NCI-H1436 treated with DMSO at 0.1 percent for 48 hours (cell line): Measurements from ENCODE around the gene OPN4.

Source experiments
- DNase-seq: peaks from one replicate; lab custom pipeline; 2025; lab: John Stamatoyannopoulos, UW

The OPN4 gene

DNA sequence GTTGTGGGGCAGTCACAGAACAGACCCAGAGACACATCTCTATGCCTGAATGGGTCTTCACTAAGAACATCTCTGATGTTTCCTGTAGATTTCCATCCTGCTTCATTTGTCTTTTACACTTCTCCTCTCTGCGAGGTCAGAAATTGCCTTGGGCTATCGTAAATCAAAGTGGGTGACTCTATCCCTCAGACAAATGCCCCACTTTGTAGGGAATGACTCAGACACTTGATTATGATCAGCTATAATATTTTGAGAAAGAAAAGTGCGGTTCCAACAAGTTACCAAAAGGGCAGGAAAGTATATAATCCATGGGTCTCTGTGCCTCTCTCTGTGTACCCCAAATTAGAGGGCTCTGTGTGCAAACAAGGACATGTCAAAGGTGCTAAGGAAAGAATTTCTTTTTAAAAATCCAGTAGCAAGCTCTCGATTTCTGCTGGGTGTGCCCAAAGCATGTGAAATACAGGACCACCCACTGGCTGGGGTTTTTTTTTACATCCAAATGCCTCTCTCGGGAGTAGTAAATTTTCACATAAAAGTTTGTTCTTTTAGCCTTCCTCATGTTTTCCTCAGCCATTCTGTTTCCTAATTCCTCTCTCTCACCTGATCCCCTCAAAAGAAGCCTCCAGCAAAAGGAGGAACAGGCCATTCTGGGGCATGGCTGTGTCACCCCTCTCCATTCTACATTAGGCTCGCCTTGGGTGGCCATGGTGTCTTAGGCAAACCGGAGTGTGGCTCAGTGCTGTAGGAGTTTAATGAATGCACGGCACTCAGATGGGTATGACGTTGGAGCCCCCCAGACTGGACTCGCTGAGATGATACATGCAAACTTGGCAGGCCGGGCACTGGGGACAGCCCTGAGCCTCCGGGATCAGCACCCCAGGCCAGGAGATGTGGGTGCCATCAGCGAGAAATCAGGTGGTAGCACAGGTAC is 6.3 kb upstream of the OPN4 start:
- no peak for DNase-seq

DNA sequence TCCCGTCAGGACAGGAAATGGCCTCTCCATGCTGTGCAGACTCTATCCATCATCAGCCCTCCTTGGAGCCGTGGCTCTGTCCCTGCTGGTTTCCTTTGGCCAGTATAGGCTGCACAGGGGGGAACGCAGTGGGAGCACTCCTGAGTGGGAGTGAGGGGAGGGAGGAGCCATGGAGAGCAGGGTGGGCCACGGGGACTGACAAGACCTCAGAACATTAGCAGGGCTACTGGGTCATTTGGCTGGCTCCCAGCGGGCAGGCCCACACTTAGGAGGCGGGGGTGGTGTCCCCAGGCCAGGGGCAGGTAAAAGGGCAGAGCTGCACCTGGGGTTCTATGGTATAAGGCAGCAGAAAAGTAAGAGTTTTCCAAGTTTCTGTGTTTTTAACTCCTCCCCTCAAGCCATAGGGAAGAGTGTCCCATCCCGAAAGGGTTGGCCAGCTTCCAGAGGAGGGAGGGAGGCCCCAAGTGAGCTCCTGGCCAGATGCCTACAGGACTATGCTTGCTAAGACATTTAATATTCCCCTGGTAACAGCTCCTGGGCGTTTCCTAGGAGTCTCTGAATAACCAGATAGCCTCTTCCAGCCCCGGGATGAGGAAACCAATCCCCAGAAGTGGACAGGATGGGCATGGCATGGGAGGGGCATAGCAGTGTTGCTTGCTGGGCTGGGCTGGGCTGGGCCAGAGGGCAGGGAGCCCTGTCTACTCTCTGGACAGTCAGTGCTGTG is 5.5 kb upstream of the OPN4 start:
- DNase-seq = no peak

DNA sequence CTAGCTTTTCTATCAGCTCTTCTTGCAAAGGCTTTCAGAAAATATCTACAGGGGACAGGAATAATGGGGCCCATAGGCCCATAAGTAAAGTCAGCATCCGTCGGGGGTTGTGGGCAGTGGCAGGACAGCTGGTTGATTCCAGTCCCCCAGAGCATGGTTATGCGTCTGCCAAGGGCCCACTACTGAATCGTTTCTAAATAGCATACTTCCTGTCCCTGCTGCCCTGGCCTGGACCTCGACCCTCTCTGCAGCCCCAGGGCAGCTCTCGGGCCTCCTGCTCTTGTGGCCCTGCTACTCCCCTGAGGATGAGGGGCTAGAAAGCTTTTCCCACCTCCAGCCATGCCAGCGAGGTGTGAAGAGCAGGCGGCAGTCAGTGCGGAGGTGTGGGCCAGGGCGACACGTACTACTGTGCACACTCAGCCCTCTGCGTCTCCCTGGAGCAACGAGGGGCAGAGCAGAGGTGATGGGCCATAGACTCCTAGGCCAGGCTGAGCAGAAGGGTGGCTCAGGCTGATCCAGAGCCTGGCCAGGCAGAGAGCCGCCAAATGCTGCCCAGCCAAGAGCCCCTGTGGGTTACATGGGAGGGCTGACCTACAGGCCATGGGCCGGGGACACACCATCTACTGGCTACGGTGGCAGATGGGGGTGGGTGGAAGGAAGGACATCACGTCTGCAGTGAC is 4.7 kb upstream of the OPN4 start:
- DNase-seq = no peak

DNA sequence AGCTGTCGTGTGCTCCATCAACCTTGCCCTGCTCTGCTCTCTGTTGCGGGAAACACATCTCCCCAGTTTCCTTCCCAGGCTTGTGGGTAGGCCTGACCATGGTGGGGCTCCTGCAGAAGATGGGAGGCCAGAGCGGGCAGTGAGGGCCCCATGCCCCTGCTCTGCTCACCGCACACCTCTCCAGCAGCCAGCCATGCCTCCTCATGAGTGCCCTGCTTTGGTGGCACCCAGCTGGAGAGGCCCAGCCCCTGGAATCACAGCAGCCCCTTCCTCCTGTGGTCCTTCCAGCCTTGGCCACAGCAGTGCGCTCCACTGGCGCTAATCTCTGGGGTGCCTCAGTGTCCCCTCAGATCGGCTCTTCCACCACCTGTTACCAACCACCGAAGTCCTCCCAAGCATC is 4.2 kb upstream of the OPN4 start:
- no peak for DNase-seq

DNA sequence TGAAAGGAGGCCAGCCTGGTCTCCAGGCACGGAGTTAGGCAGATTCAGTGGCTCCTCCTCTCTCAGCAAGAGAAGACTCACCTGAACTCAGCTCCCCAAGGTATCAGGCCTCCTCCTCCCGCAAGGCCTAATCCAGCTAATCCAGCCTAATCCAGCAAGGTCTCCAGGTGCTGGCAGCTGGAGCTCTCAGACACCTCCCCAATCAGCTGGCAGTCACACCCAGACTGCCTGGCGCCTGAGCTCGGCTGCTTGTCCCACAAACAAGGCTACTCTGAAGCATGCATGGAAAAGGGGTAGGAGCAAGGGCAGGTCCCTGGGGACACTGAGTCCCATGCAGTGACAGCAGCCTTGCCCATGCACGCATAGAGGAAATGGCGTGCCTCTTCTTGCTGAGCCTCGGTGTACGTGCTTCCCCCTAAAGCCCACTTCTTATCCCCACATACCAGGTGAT is 3.3 kb upstream of the OPN4 start:
- DNase-seq = no peak

DNA sequence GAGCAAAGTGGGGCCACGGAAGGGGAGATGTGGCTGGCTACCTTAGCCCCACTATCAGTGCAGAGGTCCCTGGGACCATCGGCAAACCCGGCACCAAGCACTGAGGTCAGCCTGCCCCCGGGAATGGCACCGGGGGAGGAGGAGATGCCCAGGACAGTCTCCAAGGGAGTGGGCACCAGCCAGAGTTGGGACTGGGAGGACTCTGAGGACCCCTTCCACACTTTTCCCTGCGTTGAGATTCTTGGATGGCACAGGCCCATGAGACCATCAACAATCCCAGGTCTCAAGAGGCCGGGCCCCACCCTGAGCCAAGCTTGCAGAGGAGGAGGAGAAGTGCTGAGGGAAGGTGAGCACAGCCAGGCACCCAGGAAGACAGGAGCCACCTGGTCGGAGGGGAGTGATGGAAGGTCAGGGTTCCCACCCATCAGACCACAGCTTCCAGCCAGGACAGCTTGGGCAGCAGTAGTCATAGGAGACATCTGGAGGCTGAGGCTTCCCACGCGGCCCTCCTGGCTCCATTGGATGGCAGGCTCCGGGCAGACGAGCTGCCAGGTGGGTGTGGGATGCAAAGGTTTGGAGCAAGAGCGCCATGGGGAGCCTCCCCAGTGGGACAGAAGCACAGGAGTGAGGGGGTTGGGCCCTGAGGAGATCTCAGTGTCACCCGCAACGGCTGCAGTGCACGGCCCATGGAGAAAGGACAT is 2.6 kb upstream of the OPN4 start:
- DNase-seq = no peak

DNA sequence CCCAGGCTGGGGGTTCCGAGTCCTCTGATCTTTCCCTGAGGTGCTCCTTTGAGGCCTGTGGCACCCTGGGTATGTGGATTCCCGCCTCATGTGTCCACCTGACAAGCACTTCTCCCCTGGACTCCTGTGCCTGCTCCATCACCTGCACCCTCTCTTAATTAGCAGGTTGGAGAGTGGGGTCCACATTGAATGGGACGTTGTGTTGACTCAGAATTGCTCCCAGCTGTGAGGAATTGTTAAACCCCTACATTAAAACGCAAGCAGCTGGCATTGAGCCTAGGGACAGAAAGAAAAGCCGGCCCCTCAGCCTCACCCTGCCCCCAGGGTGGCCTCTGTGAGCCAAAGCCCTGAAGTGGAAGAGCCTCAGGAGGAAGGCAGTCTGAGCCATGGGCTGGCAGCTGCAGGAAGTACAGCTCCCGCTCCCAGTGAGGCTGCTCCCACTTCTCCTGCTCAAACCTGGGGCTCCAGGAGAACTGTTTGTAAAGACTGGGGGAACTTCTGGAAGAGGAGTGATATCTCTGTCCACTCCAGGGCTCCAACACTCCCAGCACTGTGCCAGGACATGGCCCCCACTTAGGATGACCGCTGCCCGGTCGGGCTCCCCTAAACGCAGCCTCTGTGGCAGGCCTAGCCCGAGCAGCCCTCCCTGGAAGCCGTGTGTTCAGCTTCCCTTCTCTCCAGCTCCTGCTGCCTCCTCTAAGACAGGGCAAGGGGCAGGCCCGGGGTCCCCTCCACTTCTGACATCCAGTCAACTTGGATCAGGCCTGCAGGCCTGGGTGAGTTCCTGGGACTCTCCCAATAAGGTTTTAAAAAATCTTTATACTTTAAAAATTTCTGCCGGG is 1.8 kb upstream of the OPN4 start:
- no peak for DNase-seq

DNA sequence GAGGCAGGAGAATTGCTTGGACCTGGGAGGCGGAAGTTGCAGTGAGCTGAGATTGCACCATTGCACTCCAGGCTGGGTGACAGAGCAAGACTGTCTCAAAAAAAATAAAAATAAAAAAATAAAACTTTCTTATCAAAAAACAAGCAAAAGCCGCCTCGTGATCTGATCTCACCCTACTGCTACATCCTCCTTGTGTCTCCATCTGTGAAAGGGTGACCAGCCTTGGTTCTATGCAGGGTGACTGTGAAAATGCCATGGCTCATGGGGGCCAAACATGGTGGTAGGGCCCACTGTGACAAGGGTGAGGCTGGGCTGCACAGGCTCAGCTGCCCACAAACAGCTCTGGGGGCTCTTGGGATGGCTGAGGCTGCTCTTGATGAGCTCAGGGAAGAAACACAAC is 968 bp upstream of the OPN4 start:
- DNase-seq = no peak

DNA sequence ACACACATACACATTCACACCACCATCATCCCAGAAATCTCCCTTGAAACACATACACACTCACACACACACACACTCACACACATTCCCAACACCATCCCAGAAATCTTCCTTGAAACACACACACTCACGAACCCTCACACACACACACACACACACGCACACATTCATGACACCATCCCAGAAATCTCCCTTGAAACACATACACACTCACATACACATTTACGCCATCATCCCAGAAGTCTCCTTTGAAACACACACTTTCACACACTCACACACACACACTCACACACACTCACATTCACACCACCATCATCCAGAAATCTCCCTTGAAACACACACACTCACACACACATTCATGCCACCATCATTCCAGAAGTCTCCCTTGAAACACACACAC is 360 bp upstream of the OPN4 start:
- DNase-seq = no peak

DNA sequence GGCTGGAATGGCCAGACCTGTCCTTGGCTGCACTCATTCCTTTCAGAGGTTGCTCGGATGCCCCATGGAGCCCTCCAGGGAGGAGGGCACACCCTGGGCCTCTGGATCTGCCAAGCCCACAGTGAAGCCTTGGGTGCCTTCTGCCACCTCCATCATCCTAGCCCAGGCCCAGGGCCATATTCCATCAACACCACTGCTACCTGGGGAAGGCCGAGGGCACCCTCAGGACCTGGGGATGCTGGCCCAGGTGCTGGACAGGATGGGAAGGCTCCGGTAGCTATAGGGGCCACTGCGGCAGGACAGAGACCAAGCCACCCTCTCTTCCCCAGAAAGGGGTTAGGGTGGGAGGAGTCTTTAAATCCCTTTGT is 810 bp downstream of the OPN4 start:
- no peak for DNase-seq

DNA sequence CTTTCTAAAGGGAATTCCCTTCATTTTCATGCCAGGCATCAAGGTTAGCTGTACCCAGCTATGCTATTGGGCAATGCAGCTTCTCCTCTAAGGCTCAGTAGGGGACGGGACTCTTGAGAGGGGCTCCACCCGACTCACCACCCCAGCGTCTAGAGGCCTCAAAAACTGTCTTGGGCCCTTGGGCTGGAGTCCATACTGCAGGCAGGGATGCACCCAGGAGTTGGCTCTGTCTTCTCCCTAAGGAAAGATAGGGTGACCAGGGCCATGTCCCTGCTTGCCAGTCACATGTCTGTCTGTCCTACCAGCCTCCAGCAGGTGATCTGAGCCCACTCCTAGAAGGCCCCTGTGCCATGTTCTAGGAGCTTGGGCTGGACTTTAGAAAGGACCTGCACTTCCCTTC is 1.2 kb downstream of the OPN4 start:
- DNase-seq = no peak

DNA sequence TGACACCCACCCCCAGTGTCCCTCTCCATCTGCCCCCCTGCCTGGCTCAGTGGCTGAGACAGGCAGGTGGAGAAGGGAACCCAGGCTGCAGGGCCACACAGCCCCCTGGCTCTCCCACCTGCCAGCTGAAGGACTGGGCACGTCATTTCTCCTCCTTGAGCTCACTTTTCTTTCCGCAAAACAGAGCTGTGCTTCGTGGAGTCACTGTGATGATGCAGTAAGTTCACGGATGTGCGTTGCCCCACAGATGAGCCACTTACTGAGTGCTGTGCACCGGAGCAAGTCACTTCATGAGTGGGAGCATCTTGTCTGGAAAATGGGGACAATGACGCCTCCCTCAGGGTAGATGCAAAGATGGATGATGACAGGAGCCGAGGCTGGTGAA is 2.7 kb downstream of the OPN4 start:
- no peak for DNase-seq

DNA sequence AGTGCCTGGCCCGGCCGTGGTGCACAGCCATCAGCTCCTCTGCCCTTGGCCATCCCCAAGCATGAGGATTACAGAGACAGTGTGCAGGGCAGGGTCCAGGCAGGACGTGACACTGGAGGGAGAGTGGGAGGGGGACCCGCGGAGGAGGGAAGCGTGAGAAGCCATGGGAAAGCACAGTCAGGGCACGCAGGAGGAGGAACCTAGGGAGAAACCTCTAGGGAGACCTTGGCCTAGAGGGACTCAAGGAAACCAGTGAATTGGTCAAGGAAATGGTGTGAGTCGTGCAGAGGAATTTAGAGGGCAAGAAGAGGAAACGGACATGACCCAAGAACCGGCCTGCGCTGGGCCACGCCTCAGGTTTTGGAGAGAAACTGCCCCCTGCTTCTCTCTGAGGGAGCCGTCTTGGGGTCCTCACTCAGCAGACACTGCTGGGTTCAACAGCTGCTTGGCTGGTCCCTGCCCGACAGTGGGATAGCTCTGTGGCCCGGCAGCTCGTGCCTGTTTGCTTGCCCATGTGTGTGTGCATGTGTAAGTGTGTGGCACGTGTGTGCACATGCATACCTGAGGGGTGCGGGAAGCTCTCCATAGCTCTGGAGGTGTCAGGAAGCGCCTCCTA is 3.2 kb downstream of the OPN4 start:
- no peak for DNase-seq

DNA sequence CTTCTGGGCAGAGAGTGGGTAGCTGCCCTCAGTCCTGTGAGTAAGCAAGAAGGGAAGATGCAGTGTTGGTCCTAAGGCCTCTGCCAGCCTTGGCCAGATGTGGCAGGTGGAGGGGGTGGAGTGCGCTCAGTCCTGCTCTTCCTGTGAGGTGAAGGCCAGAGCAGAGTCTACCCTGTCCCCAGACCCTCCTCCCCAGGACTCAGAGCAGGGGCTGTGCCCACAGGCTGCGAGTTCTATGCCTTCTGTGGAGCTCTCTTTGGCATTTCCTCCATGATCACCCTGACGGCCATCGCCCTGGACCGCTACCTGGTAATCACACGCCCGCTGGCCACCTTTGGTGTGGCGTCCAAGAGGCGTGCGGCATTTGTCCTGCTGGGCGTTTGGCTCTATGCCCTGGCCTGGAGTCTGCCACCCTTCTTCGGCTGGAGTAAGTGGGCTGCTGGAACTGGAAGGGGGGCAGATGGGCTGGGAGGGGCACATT is 4.0 kb downstream of the OPN4 start:
- no peak for DNase-seq

DNA sequence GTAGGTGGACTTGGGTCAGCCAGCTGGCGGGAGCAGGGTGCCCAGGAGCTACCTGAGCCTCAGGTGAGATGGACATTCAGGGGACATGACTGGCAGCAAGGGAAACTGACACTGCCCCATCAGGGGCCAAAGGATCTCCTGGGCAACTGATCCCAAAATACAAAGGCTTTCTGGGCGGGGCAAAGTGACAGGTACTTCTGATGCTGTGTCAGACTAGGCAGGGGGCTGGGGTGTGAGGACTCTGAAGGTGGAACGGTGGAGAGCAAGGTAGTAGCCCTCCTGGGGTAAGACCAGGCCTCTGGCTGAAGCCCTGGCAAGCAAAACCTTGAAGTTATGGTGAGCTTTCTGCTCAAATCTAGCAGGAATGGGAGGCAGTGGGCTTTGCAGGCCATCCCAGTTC is 4.4 kb downstream of the OPN4 start:
- no peak for DNase-seq

DNA sequence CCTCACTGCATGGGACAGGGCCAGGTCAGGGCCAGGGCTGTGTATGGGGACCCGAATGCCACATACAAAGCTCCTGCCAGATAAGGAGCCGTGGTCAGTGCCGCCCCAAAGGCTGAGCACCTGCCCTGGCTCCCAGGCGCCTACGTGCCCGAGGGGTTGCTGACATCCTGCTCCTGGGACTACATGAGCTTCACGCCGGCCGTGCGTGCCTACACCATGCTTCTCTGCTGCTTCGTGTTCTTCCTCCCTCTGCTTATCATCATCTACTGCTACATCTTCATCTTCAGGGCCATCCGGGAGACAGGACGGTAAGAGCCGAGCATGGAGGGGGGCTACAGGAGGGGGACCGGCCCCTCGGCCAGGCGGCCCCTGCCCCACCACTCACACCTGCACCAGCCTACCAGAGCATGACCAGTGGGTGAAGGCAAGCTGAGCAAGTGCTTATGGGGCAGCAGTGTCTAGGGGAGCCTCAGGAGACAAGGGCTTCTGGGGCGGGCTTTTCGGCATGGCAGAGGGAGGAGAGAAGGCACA is 4.9 kb downstream of the OPN4 start:
- DNase-seq = no peak

DNA sequence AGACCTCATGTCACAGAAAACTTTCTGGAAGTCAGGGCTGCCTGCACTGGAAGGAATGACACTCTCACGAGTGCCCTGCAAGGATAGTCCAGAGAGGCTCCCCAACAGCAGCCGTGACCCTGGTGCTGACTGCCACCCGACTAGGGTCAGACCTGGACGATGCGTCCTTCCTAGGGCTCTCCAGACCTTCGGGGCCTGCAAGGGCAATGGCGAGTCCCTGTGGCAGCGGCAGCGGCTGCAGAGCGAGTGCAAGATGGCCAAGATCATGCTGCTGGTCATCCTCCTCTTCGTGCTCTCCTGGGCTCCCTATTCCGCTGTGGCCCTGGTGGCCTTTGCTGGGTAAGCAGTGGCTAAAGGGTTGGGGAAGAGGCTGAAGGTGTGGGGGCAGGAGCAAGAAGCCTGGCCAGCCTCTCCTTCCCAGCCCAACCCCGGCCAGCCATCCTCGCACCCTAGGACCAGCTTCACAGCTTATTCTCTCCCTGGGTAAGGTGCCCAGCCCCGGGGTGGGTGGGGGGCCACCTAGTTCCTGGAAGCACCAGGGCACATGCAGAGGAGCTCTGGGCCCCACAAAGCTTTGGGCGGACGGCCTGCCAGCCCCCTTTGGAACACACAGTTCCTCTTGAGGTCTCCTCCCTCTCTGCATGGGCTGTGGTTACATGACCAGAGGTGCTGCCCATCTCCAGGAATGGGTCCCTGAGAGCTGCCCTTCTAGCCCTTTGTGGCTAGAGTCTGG is 5.5 kb downstream of the OPN4 start:
- DNase-seq = no peak

DNA sequence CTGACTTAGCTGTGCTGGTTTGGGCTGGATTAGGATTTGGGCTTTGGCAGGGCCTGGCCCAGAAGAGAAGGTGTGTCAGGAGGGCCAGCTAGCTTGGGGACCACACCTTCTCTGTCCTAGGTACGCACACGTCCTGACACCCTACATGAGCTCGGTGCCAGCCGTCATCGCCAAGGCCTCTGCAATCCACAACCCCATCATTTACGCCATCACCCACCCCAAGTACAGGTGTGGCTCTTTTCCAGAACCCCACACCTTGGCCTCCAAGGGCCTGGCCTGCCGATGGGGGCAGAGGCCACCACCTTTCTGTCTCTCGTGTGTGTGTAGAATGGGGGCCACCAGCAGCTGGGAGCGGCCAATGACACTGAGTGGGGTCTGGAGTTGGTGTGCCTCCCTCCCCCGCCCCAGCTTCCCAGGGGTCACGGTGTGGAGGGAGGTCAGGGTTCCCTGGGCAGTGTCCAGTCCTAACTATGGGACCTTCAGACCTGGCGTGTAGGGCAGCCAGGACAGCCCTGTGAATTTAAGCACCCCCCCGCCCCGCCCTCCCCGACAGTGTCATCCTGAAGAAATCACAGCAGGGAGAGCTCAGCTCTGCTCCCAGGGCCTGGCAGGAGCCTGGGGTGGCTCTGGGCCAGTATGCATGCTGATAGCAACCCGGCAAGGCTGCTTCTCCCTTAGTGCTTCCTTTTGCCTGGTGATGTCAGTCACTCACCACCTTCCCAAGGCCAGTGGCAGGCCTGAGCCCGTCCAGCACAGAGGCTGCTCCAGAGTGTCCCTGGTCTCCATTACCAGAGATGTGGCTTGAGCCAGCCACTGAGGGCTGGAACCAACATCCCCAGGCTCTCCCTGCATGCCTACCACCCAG is 7.0 kb downstream of the OPN4 start:
- DNase-seq = no peak
